HCT116 (cell line): ENCODE results near the gene CACNA1C. TPM values are rescaled to one million over a fixed set of nuclear protein-coding genes. Genes with fewer than 3 reads are reported as not detected.

ENCODE experiments used
- ATAC-seq: fragments of 200-7000 bp; cut with Tn5 transposase; 2 replicates; pipeline ENCODE4 v1.9.1; 2020; ENCODE audit warnings: mild to moderate bottlenecking, moderate library complexity
- BruUV-seq: library from RNA; stranded (reverse); fragments of 400-500 nt; replicated peaks from 2 replicates; lab custom pipeline; 2021; lab: Mats Ljungman, UMichigan
- CTCF ChIA-PET: fragments of 300-600 bp; sonication (Branson Sonifier 250); formaldehyde crosslinking; loops from one replicate; lab custom pipeline; 2021; ENCODE audit warnings: antibody characterized with exemption; lab: Charles Lee
- POLR2A ChIA-PET: fragments of 300-600, 350-600 bp; sonication (Branson Sonifier 250); formaldehyde crosslinking; loops from one replicate; lab custom pipeline; 2021; ENCODE audit warnings: antibody characterized with exemption; lab: Charles Lee
- RAD21 ChIA-PET, 2 experiments: fragments of 300-600 bp; sonication (Branson Sonifier 250); formaldehyde crosslinking; loops; one replicate each; lab custom pipeline; 2023; ENCODE audit warnings: low total read pairs in 2 of 2; ENCODE audit not compliant: uncharacterized antibody in 2 of 2, unreplicated experiment in 2 of 2, low non-redundant PET in 1 of 2; lab: Charles Lee
- DNase-seq: peaks from one replicate; pipeline ENCODE4 v3.0.0-alpha.2; 2010; ENCODE audit warnings: low read depth, low spot score
- H2AFZ ChIP-seq: fragments of 200-600 bp; shearing (Covaris generic), sonication (generic); 2 replicates; pipeline ENCODE4 v1.6.1; 2017; ENCODE audit warnings: low read depth, mixed run types, mixed read lengths, antibody characterized with exemption, low read length; ENCODE audit not compliant: poor library complexity, severe bottlenecking
- H3K27ac ChIP-seq: 2 replicates; pipeline ENCODE4 v1.5.1; 2012; ENCODE audit warnings: low read depth, low read length
- H3K27me3 ChIP-seq: fragments of 200-600 bp; sonication (generic); 2 replicates; pipeline ENCODE4 v1.6.1; 2016; ENCODE audit warnings: mixed run types, low read length, mixed read lengths; ENCODE audit not compliant: insufficient read depth
- H3K36me3 ChIP-seq, 2 experiments: fragments of 200-500 bp in 1 of 2; fragments of 200-600 bp in 1 of 2; sonication (Bioruptor generic) in 1 of 2; sonication (generic) in 1 of 2; 2 replicates each; pipeline versions ENCODE4 v1.5.1 to v1.6.1; 2014 to 2016; ENCODE audit warnings: low read length in 2 of 2, inconsistent platforms in 1 of 2, mixed read lengths in 1 of 2, mixed run types in 1 of 2; ENCODE audit not compliant: insufficient read depth in 2 of 2, control insufficient read depth in 1 of 2
- H3K4me1 ChIP-seq, 2 experiments: fragments of 200-600 bp in 1 of 2; sonication (generic) in 1 of 2; 2 replicates each; pipeline versions ENCODE4 v1.5.1 to v1.6.1; 2012 to 2017; ENCODE audit warnings: low read length in 2 of 2, inconsistent platforms in 1 of 2, mild to moderate bottlenecking in 1 of 2, mixed read lengths in 1 of 2, mixed run types in 1 of 2, moderate library complexity in 1 of 2; ENCODE audit not compliant: insufficient read depth in 2 of 2, control insufficient read depth in 1 of 2
- H3K4me2 ChIP-seq: fragments of 200-600 bp; sonication (generic); 2 replicates; pipeline ENCODE4 v1.6.1; 2017; ENCODE audit warnings: mixed run types, low read length, mixed read lengths
- H3K4me3 ChIP-seq, 2 experiments: fragments of 200-600 bp in 1 of 2; sonication (generic) in 1 of 2; replicated peaks in 1 of 2; 2 replicates each; pipeline ENCODE4 v1.5.1; 2011 to 2016; ENCODE audit warnings: low read length in 2 of 2, control low read depth in 1 of 2, low read depth in 1 of 2, mild to moderate bottlenecking in 1 of 2, mixed read lengths in 1 of 2, mixed run types in 1 of 2
- H3K79me2 ChIP-seq: fragments of 200-600 bp; sonication (generic); 2 replicates; pipeline ENCODE4 v1.6.1; 2017; ENCODE audit warnings: mild to moderate bottlenecking, mixed run types, low read length, moderate library complexity, mixed read lengths; ENCODE audit not compliant: insufficient read depth
- H3K9ac ChIP-seq: fragments of 200-600 bp; sonication (generic); 2 replicates; pipeline ENCODE4 v1.6.1; 2016; ENCODE audit warnings: low read length, mixed read lengths
- H3K9me2 ChIP-seq: fragments of 200-600 bp; sonication (generic), shearing (Covaris generic); 2 replicates; pipeline ENCODE4 v1.6.1; 2017; ENCODE audit warnings: mixed run types, mild to moderate bottlenecking, moderate library complexity; ENCODE audit not compliant: insufficient read depth
- H3K9me3 ChIP-seq, 2 experiments: fragments of 200-500 bp in 1 of 2; fragments of 200-600 bp in 1 of 2; sonication (Bioruptor generic) in 1 of 2; sonication (generic) in 1 of 2; 2 replicates each; pipeline ENCODE4 v1.6.1; 2014 to 2017; ENCODE audit warnings: low read length in 2 of 2, mixed read lengths in 2 of 2, inconsistent platforms in 1 of 2, low read depth in 1 of 2, mild to moderate bottlenecking in 1 of 2, mixed run types in 1 of 2, moderate library complexity in 1 of 2; ENCODE audit not compliant: control insufficient read depth in 1 of 2, insufficient read depth in 1 of 2
- H4K20me1 ChIP-seq: fragments of 200-600 bp; sonication (generic), shearing (Covaris generic); 2 replicates; pipeline ENCODE4 v1.6.1; 2017; ENCODE audit warnings: mixed run types, mild to moderate bottlenecking, moderate library complexity; ENCODE audit not compliant: insufficient read depth
- CBX3 ChIP-seq: IDR thresholded peaks from 2 replicates; pipeline ENCODE4 v1.6.1; 2012; ENCODE audit warnings: low read depth
- CEBPB ChIP-seq: IDR thresholded peaks from 2 replicates; pipeline ENCODE4 v1.6.1; 2012; ENCODE audit warnings: low read depth
- EGR1 ChIP-seq: IDR thresholded peaks from 2 replicates; pipeline ENCODE4 v1.6.1; 2012; ENCODE audit warnings: low read depth
- ELF1 ChIP-seq: IDR thresholded peaks from 2 replicates; pipeline ENCODE4 v1.6.1; 2012; ENCODE audit warnings: low read depth, borderline replicate concordance
- EZH2 ChIP-seq: fragments of 200-600 bp; sonication (generic); IDR thresholded peaks from 2 replicates; pipeline ENCODE4 v1.6.1; 2017; ENCODE audit warnings: antibody characterized with exemption, mixed run types
- EZH2phosphoT487 ChIP-seq: fragments of 200-600 bp; IDR thresholded peaks from 2 replicates; pipeline ENCODE4 v1.6.1; 2018; ENCODE audit warnings: antibody characterized with exemption, borderline replicate concordance
- FOSL1 ChIP-seq: IDR thresholded peaks from 2 replicates; pipeline ENCODE4 v1.6.1; 2012; ENCODE audit warnings: low read depth
- POLR2A ChIP-seq: IDR thresholded peaks from 2 replicates; pipeline ENCODE4 v1.7.0; 2011; ENCODE audit warnings: borderline replicate concordance; ENCODE audit not compliant: insufficient read depth, insufficient read length; ENCODE audit errors: extremely low read depth
- POLR2AphosphoS5 ChIP-seq: IDR thresholded peaks from 2 replicates; pipeline ENCODE4 v1.6.1; 2011; ENCODE audit warnings: mild to moderate bottlenecking, low read depth, low read length, moderate library complexity
- RAD21 ChIP-seq: IDR thresholded peaks from 2 replicates; pipeline ENCODE4 v1.6.1; 2012; ENCODE audit warnings: low read depth, mild to moderate bottlenecking
- SP1 ChIP-seq: IDR thresholded peaks from 2 replicates; pipeline ENCODE4 v1.6.1; 2012; ENCODE audit warnings: low read depth
- TCF7L2 ChIP-seq: IDR thresholded peaks from 2 replicates; pipeline ENCODE4 v1.7.0; 2011; ENCODE audit warnings: borderline replicate concordance, inconsistent platforms; ENCODE audit not compliant: insufficient read depth, insufficient read length; ENCODE audit errors: extremely low read depth
- ZFX ChIP-seq: fragments of 450-650 bp; IDR thresholded peaks from 2 replicates; pipeline ENCODE4 v1.6.1; 2017
- ZNF274 ChIP-seq: fragments of 200-500 bp; sonication (Bioruptor generic); IDR thresholded peaks from 2 replicates; pipeline ENCODE4 v1.6.1; 2014; ENCODE audit warnings: mild to moderate bottlenecking, low read depth, low read length, inconsistent platforms
- intact Hi-C: fragments of 100-400 bp; cut with micrococcal nuclease; formaldehyde crosslinking; loops from 2 replicates; pipeline ENCODE4 v1.10.0; 2022
- total RNA-seq: library from RNA; stranded (reverse); gene quantifications from one replicate; pipeline ENCODE4 v1.2.1, GENCODE V29; 2021; ENCODE audit not compliant: unreplicated experiment
- TF ChIP-seq, protein P1 (sequence below): IDR thresholded peaks from 2 replicates; pipeline ENCODE4 v1.6.1; 2012
- TF ChIP-seq, protein P2 (sequence below): IDR thresholded peaks from 2 replicates; pipeline ENCODE4 v1.6.1; 2012

The CACNA1C gene
- total RNA-seq, 1 experiment from 2014 or later: 0.05 TPM

DNA sequence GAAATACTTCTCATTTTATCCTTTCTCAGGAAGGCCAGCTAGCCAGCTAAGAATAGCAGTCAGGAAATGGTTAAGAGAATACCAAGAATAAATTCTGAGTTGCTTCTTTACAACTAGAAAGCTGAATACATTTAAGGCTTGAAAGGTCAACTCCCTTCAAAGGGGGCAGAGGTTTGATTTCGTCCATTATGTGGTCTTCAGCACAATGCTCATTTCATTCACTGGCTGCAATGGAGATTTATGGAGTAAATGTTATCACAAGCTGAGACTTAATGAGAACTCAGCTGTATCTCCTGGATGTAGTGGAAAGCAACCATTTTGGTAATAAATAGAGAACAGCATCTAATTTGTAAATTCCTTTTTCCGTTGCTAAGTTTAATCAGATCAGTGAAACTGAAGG lies 477.0 kb downstream of the CACNA1C start:
- Histone ChIP-seq H2AFZ (no peak overlapping the region), H3K27ac (no peak overlapping the region), H3K27me3 (peaks cover 2% of the 10 kb centered on the region; the same call in 1 of the 2 replicates), H4K20me1 (no peaks in the 10 kb centered on the region), H3K4me1 (no peaks in the 10 kb centered on the region), H3K36me3 (no peaks in the 10 kb centered on the region), H3K4me2 (no peak overlapping the region), H3K9me3 (no peaks in the 10 kb centered on the region), H3K4me3 (no peak overlapping the region), H3K79me2 (no peaks in the 10 kb centered on the region), H3K9me2 (no peaks in the 10 kb centered on the region), H3K9ac (no peak overlapping the region)
- ChIA-PET RAD21 (no interaction called here), POLR2A (no interaction called here), CTCF (no interaction called here)
- TF ChIP-seq CEBPB (no peak), EZH2 (no peak), ZFX (no peak), EGR1 (no peak), POLR2AphosphoS5 (no peak), SP1 (no peak), POLR2A (no peak), EZH2phosphoT487 (no peak), ZNF274 (no peak), FOSL1 (no peak), RAD21 (no peak), TCF7L2 (no peak), CBX3 (no peak), ELF1 (no peak)
- TF ChIP-seq, protein P1, sequence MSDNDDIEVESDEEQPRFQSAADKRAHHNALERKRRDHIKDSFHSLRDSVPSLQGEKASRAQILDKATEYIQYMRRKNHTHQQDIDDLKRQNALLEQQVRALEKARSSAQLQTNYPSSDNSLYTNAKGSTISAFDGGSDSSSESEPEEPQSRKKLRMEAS: no peak
- TF ChIP-seq, protein P2, sequence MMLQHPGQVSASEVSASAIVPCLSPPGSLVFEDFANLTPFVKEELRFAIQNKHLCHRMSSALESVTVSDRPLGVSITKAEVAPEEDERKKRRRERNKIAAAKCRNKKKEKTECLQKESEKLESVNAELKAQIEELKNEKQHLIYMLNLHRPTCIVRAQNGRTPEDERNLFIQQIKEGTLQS: no peak
- intact Hi-C loops: no loop called here
- no peak for ATAC-seq
- DNase-seq: no peak
- no TSS peak for BruUV-seq
